ENCODE results near the gene MCTS1. TPM values are rescaled to one million over a fixed set of nuclear protein-coding genes. Genes with fewer than 3 reads are reported as not detected.
"Not testable (repeated sequence)": the region's sequence is repeated elsewhere in the genome, so short reads cannot be mapped to it uniquely, and the experiment has no call there.

MCTS1 gene
- 61.1 TPM for polyA plus RNA-seq (2013, experiment 1 of 2; ENCODE audit: insufficient read length)
- 63.3 TPM for polyA plus RNA-seq (2013, experiment 2 of 2; ENCODE audit: insufficient read length)

GRCh38 chrX:120603707-120604360, at the start of gene MCTS1:
MCTS1 (plus strand) TSS chrX:120604101; CDS start chrX:120604237, 136 bp downstream.
- peak; percentile 97 for DNase-seq

- no peak for DNase-seq
Measured at GRCh38 chrX:120556251-120556650, 47.6 kb upstream of the MCTS1 start.

- DNase-seq = no peak
Measured at GRCh38 chrX:120559804-120560203, 44.1 kb upstream of the MCTS1 start.

GRCh38 chrX:120560405-120560841, 43.5 kb upstream of the MCTS1 start:
- DNase-seq = peak; percentile 34

- DNase-seq = peak; percentile 97
Measured at GRCh38 chrX:120560842-120561633, 42.9 kb upstream of the MCTS1 start, which contains the start of gene CUL4B. CUL4B (minus strand) TSS chrX:120560962; CDS start chrX:120560638, 324 bp downstream.

GRCh38 chrX:120561634-120562568, 42.0 kb upstream of the MCTS1 start:
- no peak for DNase-seq

GRCh38 chrX:120562569-120562926, 41.4 kb upstream of the MCTS1 start:
- DNase-seq = no peak

GRCh38 chrX:120564925-120565324, 39.0 kb upstream of the MCTS1 start:
- DNase-seq = no peak

GRCh38 chrX:120566817-120567216, 37.1 kb upstream of the MCTS1 start:
- DNase-seq = no peak

GRCh38 chrX:120568035-120568434, 35.9 kb upstream of the MCTS1 start:
- DNase-seq = no peak

- no peak for DNase-seq
Measured at GRCh38 chrX:120568609-120569008, 35.3 kb upstream of the MCTS1 start.

- no peak for DNase-seq
Measured at GRCh38 chrX:120570011-120570600, 33.8 kb upstream of the MCTS1 start.

GRCh38 chrX:120573806-120574205, 30.1 kb upstream of the MCTS1 start:
- DNase-seq = not testable (repeated sequence)

- DNase-seq = no peak
Measured at GRCh38 chrX:120575379-120576114, 28.4 kb upstream of the MCTS1 start.

GRCh38 chrX:120585702-120586101, 18.2 kb upstream of the MCTS1 start:
- DNase-seq = no peak

- DNase-seq = peak; percentile 53
Measured at GRCh38 chrX:120604361-120604782, 471 bp downstream of the MCTS1 start.

GRCh38 chrX:120612086-120612485, 8.2 kb downstream of the MCTS1 start:
- DNase-seq = no peak

GRCh38 chrX:120614816-120615215, 10.9 kb downstream of the MCTS1 start:
- DNase-seq = no peak

- DNase-seq = no peak
Measured at GRCh38 chrX:120617996-120618630, 14.2 kb downstream of the MCTS1 start.

GRCh38 chrX:120625371-120625770, 21.5 kb downstream of the MCTS1 start:
- DNase-seq = no peak
